Mesenteric fat pad (tissue), 1 donor: Measurements from ENCODE around the gene MBNL1. TPM values are rescaled to one million over a fixed set of nuclear protein-coding genes. Genes with fewer than 3 reads are reported as not detected.

Source experiments
- DNase-seq: peaks from one replicate; pipeline ENCODE4 v3.0.0-alpha.2; 2020; ENCODE audit warnings: low spot score
- total RNA-seq: library from RNA; stranded (reverse); fragmentation: NEBNext Ultra II Directional; extraction: Animal tissue kit (Norgen Biotek cat#: 25700); gene quantifications from one replicate; pipeline ENCODE4 v1.2.1, GENCODE V29; 2021
- donor health status: DM: yes; HTN: yes; CAD: no.

The MBNL1 gene
- total RNA-seq, 1 donor from 2014 or later, result 284 TPM

GRCh38 chr3:152471814-152472671, 203.3 kb downstream of the MBNL1 start:
- DNase-seq, result no peak

- no peak for DNase-seq
Observed at GRCh38 chr3:152472672-152472954, 203.9 kb downstream of the MBNL1 start.

DNA sequence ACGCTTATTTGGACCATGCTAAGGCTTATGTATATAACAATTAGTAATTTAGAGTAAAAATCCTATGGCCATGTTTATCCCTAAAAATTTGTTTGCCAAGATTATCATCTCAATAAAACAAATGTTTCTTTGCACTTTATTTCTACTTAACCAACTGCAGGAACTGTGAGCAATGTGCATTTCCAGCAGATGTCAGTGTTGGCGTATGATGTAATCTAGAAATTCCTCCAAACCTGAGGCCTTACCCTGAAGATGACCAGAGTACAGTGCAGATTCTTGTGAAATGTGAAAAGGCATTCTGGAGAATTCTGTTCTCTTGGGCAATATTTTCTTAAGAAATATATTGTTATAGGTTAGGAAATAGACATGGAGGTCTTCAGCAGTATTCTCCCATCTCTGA, 205.9 kb downstream of the MBNL1 start:
- no peak for DNase-seq

- DNase-seq, result no peak
Observed at GRCh38 chr3:152477422-152477821, 208.7 kb downstream of the MBNL1 start.

DNA sequence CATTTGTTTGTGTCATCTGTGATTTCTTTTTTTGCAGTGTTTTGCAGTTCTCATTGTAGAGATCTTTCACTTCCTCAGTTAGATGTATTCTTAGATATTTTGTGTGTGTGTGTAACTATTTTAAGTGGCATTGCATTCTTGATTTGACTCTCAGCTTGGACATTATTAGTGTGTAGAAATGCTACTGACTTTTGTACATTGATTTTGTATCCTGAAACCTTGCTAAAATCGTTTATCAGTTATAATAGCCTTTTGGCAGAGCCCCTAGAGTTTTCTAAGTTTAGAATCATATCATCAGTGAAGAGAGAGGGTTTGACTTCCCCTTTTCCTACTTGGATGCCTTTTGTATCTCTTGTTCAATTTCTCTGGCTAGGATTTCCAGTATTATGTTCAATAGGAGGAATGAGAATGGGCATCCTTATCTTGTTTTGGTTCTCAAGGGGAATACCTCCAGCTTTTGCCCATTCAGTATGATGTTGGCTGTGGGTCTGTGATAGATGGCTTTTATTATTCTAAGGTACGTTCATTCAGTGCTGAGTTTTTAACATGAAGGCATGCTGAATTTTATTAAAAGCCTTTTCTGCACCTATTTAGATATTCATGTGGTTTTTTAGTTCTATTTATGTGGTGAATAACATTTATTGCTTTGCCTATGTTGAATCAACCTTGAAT, 211.7 kb downstream of the MBNL1 start:
- no peak for DNase-seq

DNA sequence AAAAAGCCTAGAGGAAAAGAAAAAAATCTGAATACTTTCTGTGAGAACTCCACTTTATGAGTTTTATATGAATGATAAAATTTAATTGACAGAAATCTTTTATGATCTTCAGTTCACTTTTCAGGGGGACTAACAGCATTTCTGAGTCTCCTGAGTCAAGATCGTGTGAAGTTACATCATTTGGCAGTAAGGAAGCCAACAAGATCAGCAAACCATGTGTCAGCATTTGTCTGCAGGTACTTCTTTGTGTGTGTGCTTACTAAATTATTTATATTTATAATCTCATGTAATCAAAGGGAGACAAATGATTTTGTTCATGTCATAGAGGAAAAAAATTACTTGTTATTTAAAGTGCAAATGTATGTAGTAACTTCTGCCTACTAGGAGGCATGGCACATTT, 217.6 kb downstream of the MBNL1 start:
- no peak for DNase-seq

- no peak for DNase-seq
Observed at GRCh38 chr3:152488449-152488848, 219.7 kb downstream of the MBNL1 start.

- DNase-seq, result no peak
Observed at GRCh38 chr3:152491922-152492321, 223.2 kb downstream of the MBNL1 start.

- no peak for DNase-seq
Observed at GRCh38 chr3:152496286-152496685, 227.6 kb downstream of the MBNL1 start.

GRCh38 chr3:152496716-152497115, 228.0 kb downstream of the MBNL1 start:
- no peak for DNase-seq

DNA sequence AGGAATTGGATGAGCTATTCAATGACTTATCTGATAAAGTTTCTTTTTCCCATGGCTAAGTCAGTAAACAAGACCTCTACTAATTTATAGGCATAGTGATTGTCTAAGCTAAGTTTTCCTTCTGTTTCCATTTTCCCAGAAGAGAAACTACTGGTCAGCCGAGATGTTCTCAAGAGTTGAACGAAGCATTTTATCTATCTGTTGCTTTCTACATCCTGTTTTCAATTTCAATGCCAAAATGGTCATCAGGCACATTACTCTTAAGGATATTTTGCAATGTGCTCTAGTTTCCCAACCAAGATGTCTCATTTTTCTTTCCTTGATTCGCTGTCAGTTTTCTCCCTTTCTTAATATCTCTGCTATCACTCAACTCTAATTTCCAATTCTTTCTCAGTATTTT, 228.7 kb downstream of the MBNL1 start:
- DNase-seq, result no peak

- DNase-seq, result no peak
Observed at GRCh38 chr3:152497890-152498289, 229.2 kb downstream of the MBNL1 start.

GRCh38 chr3:152499791-152500385, 231.2 kb downstream of the MBNL1 start:
- no peak for DNase-seq

DNA sequence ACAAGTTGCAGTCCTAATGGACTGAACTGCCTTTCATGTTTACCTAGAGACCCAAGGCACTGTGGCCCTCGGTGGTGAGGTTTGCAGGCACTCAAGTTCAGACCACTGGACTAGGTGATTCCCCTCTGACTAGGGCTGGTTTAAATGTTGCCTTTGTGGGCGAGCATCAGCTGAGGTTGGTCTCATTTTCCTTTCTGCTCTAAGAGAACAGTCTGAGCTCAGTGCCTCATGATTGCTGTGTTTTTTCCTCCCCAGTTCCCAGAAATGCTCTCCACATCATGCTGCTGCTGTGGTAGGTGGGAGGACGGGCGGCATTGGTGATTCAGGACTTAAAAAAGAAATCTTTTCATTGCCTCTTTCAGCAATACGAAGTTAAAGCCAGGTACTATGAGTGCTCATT, 237.2 kb downstream of the MBNL1 start:
- no peak for DNase-seq

- no peak for DNase-seq
Observed at GRCh38 chr3:152508705-152509104, 240.0 kb downstream of the MBNL1 start.

DNA sequence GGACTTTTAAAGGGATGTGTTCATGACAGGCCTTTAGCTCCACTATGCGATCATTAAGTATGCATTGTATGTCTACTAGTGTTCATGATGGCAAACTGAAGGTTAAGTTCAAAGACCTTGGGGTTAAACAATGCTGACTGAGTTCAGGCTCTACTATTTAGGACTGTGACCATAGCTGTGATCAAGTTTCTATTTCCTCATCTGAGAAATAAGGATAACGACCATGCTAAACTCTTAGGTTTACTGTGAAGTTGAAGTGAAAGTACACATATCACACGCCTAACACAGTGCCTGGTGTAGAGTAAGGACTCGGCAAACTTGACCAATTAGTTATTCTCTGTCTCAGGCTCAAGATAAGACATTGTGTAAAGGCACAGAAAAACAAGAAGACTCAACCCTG, 243.2 kb downstream of the MBNL1 start:
- DNase-seq, result no peak

- no peak for DNase-seq
Observed at GRCh38 chr3:152513301-152513960, 244.7 kb downstream of the MBNL1 start.
